Measurements from ENCODE around the gene SLC27A1. TPM values are rescaled to one million over a fixed set of nuclear protein-coding genes. Genes with fewer than 3 reads are reported as not detected.
A peak's percentile ranks its signal among the peaks of the same experiment; 100 is the strongest.

The SLC27A1 gene
- total RNA-seq (28.5 and 40.4 TPM in 2 replicates), polyA plus RNA-seq (30.1 and 31.8 TPM in 2 replicates)

GRCh38 chr19:17470068-17470841 is at the start of gene SLC27A1:
Gene SLC27A1 (plus strand): TSS chr19:17470524. CDS start chr19:17470541, 17 bp downstream.
- peak; percentile 100 for DNase-seq (ENCODE audit: low read depth in 1 of 2, low spot score in 1 of 2)
- TF ChIP-seq CTCF (IDR thresholded peaks at IDR 0.05; ENCODE audit: low read depth, low read length), result no peak
- no peaks in the 10 kb centered on the region for H3K36me3 ChIP-seq
- no peaks in the 10 kb centered on the region for H3K9me3 ChIP-seq (ENCODE audit: low read depth)
- H3K4me3 ChIP-seq, result peak within 1 kb of the TSS; percentile 74
- no peaks in the 10 kb centered on the region for H3K27me3 ChIP-seq
- peak within 1 kb of the TSS; percentile 75 for H3K27ac ChIP-seq
- H3K4me1 ChIP-seq (ENCODE audit: low read depth), result peaks cover 12% of the 10 kb centered on the region

GRCh38 chr19:17421942-17422341 is 48.4 kb upstream of the SLC27A1 start:
- no peak for DNase-seq (ENCODE audit: low read depth in 1 of 2, low spot score in 1 of 2)

GRCh38 chr19:17423429-17424208 is 46.7 kb upstream of the SLC27A1 start:
- Histone ChIP-seq H3K9me3 (ENCODE audit: low read depth) (no peaks in the 10 kb centered on the region), H3K27me3 (no peaks in the 10 kb centered on the region), H3K27ac (no peak overlapping the region), H3K36me3 (no peaks in the 10 kb centered on the region), H3K4me1 (ENCODE audit: low read depth) (peaks cover 3% of the 10 kb centered on the region), H3K4me3 (no peak overlapping the region)
- no peak for TF ChIP-seq CTCF (IDR thresholded peaks at IDR 0.05; ENCODE audit: low read depth, low read length)
- no peak for DNase-seq (ENCODE audit: low read depth in 1 of 2, low spot score in 1 of 2)

More at GRCh38 chr19:17421942-17422341, 48.4 kb upstream of the SLC27A1 start:
- Histone ChIP-seq H3K27ac (no peak overlapping the region), H3K4me3 (no peak overlapping the region), H3K9me3 (ENCODE audit: low read depth) (no peaks in the 10 kb centered on the region), H3K36me3 (no peaks in the 10 kb centered on the region), H3K4me1 (ENCODE audit: low read depth) (peaks cover 3% of the 10 kb centered on the region), H3K27me3 (no peaks in the 10 kb centered on the region)
- no peak for TF ChIP-seq CTCF (IDR thresholded peaks at IDR 0.05; ENCODE audit: low read depth, low read length)

- peaks cover 3% of the 10 kb centered on the region for H3K4me1 ChIP-seq (ENCODE audit: low read depth)
- peak; percentile 62 for TF ChIP-seq CTCF (IDR thresholded peaks at IDR 0.05; ENCODE audit: low read depth, low read length)
- peak; percentile 71 to 92 for DNase-seq (ENCODE audit: low read depth in 1 of 2, low spot score in 1 of 2)
- no peaks in the 10 kb centered on the region for H3K27me3 ChIP-seq
- no peaks in the 10 kb centered on the region for H3K9me3 ChIP-seq (ENCODE audit: low read depth)
- no peaks in the 10 kb centered on the region for H3K36me3 ChIP-seq
- H3K27ac ChIP-seq, result peak overlapping the region; percentile 51
- peak overlapping the region; percentile 12 for H3K4me3 ChIP-seq
These were observed 45.5 kb upstream of the SLC27A1 start for GRCh38 chr19:17424743-17425365.

GRCh38 chr19:17429641-17430113 is 40.6 kb upstream of the SLC27A1 start:
- DNase-seq (ENCODE audit: low read depth in 1 of 2, low spot score in 1 of 2), result no peak
- TF ChIP-seq CTCF (IDR thresholded peaks at IDR 0.05; ENCODE audit: low read depth, low read length), result no peak
- Histone ChIP-seq H3K9me3 (ENCODE audit: low read depth) (no peaks in the 10 kb centered on the region), H3K36me3 (no peaks in the 10 kb centered on the region), H3K4me1 (ENCODE audit: low read depth) (peaks cover under 1% of the 10 kb centered on the region), H3K27me3 (no peaks in the 10 kb centered on the region), H3K27ac (no peak overlapping the region), H3K4me3 (no peak overlapping the region)

All from cardiac muscle cell (in vitro differentiated cells and primary cell).